Measurements from ENCODE around the gene FIS1.
A peak's percentile ranks its signal among the peaks of the same experiment; 100 is the strongest.
"Not testable (repeated sequence)": the region's sequence is repeated elsewhere in the genome, so short reads cannot be mapped to it uniquely, and the experiment has no call there.

Gene FIS1

DNA sequence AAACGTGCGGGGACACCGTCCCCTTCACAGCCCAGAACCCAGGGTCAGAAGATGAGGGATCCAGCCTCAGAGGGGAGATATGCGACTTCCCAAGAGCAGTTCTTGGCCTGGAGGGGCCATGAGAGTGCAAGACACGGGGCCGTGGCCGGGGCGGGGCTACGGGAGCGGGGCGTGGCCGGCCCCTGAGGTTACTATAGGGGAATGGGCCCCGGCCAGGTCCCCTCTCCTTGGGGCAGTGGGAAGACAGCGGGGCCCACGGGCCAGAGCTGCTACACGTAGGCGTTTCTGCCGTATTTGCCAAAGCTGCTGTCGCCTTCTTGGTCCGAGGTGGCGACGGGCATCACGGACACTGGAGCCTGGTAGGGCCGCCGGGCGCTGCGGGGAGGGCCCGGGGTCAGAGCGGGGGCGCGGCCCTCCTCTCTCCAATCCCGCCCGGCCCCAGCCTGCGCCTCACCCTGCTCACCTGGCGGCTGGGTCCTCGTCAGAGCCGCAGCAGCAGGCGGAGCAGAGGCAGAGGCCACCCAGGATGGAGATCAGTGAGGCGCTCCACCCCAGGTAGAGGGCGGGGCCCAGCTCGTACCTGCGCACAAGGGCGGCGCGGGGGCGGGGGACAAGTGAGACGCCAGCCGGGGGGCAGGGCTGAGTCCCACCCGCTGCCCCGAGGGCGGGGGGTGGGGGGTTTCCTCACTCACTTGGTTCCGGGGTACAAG is 12.6 kb downstream of the FIS1 start:
- DNase-seq: no peak

DNA sequence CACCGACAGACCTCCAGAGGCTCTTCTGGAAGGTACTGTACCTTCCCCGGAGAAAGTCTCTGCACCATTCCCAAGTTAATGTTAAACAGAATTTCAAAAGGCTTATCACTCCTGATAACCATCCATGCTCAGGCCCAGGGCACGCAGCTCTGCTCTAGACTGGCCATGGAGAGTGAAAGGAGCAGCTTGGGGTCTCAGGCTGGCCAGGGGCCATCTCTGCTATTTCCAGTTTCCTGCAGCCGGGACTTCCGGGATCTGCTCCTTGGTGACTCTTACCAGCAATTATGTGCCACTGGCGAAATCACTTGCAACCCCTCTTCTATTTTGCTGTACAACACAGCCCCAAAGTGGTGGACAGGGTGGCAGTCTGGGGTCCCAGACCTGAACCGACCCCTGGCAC is 13.2 kb downstream of the FIS1 start:
- no peak for DNase-seq

DNA sequence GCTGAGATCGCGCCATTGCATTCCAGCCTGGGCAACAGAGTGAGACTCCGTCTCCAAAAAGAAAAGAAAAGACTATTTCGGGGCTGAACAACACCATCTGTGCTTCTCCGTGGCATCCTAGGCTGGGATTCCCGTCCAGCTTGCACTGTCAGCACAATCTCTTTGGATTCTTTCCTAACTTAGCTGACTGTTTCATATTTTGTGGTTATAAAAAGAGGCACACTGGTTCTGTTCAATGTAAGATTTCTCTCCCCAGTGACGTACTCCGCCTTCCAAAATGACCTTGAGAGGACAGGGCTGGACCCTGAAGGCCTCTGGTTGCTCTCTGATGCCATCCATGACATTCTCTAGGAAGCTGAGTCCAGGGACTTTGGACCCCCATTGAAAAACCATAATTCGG is 18.2 kb downstream of the FIS1 start:
- DNase-seq: no peak

DNA sequence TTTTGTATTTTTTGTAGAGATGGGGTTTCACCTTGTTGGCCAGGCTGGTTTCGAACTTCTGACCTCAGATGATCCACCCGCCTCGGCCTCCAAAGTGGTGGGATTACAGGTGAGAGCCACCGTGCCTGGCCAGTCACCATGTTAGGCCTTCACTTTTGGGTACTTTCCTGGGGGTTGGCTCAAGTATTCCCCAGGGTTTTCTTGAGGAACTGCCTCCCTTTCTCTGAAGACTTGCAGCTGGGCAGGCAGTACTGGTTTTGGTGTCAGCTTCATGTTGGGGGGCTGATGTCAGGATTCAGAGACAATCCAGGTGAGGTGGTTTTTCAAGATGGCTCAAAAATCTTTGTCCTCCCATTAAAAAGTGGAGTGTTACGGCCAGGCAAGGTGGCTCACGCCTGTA is 19.2 kb downstream of the FIS1 start:
- no peak for DNase-seq

DNA sequence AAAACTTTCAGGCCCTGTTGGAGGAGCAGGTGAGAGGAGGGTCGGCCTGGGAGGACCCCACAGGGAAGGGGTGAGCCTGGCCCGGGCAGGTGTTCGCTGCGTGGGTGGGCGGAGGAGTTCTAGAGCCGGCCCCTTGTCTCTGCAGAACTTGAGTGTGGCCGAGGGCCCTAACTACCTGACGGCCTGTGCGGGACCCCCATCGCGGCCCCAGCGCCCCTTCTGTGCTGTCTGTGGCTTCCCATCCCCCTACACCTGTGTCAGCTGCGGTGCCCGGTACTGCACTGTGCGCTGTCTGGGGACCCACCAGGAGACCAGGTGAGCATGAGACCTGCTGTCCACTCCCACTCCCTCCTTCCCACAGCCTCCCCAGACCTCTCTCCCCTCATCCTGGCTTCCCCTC is 21.4 kb downstream of the FIS1 start:
- DNase-seq: no peak

DNA sequence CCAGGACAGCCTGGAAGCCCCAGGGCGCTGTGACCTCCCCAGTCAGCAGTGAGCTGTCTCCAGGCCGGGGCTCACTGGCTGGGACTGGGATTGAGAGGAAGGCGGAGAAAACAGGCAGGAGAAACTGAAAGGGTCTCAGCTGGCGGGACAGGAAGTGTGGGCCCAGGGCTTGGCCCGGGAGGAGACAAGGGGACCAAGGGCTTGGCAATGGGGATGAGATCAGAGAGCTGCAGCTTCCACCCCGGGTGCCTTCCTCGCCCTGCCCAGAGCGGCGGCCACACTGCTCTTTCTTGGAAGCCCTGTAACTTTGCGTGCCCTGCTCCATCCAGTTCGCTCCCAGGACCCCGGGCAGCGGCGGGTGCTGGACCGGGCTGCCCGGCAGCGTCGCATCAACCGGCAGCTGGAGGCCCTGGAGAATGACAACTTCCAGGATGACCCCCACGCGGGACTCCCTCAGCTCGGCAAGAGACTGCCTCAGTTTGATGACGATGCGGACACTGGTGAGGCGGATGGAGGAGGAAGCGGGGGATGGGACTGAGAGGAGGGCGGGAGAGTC is 22.5 kb downstream of the FIS1 start:
- DNase-seq: no peak

DNA sequence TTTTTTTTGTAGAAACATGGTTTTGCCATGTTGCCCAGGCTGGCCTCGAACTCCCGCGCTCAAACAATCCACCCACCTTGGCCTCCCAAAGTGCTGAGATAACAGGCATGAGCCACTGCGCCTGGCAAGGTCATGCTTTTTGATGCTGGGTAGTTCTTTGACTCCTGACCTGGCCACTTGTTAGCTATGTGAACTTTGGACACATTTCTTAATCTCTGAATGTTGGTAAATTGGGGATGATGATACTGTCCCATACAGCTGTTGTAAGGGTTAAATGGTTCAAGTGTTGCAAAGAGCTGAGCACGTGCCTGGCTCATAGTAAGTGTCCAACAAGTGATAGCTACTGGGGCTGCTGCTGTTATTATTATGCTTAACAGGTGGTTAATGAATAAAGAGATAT is 24.6 kb downstream of the FIS1 start:
- no peak for DNase-seq

DNA sequence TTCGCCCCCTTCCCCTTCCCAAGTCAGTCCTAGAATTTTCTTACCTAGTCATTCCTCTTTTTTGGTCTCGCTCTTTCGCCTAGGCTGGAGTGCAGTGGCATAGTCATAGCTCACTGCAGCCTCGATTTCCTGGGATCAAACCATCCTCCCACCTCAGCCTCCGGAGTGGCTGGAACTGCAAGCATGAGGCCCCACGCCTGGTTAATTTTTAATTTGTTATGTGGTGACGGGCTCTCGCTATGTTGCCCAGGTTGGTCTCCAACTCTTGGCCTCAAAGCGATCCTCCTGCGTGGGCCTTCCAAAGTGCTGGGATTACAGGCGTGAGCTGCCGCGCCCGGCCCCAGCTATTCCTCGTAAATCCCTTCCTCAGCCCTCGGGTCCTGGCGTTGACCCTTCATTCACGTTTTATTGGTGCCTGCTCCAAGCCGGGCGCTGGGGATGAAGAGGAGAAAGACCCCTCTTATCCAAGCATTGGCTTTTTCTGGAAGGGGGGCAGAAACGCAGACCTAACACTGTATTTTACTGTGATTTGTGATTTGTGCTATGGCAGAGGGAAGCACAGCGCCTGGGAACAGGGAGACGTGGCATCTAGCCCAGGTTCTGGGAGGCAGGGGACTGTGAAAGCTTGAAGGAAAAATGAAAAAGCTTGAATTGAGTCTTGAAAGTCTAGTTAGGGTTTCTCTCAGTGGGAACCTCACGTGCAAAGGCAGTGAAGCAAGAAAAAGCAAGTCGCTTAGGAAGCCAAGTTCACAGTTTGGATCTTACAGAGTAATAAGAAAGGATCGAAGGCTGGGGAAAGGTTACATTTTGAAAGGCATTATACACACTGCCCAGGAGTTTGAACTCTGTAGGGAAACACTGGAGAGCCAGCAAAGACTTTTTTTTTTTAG is 26.4 kb downstream of the FIS1 start:
- no peak for DNase-seq

DNA sequence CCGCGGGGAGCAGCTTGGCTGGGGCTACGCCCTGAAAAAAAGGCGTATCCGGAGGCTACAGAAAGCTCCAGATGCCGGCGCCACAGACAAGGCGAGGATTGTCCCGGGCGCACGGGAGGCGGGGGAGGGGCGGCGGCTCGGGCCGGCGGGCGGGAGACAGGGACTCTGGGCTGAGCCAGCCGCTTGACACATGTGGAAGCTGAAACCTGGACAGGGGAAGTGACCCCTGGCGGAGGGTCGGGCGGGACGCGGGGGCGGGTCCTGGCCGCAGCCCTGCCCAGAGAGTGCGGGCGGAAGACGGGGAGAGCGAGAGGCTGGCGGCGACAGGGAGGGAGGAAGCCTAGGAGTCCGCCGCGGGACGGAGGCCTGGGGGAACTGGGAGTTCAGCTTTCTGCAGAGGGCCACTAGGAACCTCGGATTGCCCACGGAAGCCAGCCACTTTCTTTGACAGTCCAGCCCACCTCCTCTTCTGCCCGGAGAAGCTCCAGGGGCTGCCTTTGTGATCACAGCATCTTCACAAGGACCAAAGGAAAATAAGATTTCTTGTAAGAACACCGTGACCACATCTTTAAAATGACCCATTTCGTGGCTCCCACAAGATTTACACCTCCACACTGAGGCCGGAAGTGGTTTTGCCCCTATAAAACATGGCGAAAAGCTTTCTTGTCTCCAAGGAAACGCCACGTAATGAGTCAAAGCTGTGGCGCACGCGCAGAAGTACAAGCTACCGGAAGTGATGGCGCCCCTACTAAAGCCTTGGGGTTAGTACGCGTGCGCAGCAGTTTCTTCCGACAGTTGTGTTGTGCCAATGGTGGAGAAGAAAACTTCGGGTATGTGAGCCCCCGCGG is 27.3 kb downstream of the FIS1 start, which contains the start of the genes PLOD3 and ZNHIT1:
Gene PLOD3, minus strand, starts transcription at position 194 of the 848 bp plus-strand sequence. CDS start 307 bp downstream, outside the sequence.
Gene ZNHIT1, plus strand, starts transcription at position 778 of the 848 bp plus-strand sequence. Its CDS starts 31 bp downstream, at position 809.
- DNase-seq: peak; percentile 56 to 90

DNA sequence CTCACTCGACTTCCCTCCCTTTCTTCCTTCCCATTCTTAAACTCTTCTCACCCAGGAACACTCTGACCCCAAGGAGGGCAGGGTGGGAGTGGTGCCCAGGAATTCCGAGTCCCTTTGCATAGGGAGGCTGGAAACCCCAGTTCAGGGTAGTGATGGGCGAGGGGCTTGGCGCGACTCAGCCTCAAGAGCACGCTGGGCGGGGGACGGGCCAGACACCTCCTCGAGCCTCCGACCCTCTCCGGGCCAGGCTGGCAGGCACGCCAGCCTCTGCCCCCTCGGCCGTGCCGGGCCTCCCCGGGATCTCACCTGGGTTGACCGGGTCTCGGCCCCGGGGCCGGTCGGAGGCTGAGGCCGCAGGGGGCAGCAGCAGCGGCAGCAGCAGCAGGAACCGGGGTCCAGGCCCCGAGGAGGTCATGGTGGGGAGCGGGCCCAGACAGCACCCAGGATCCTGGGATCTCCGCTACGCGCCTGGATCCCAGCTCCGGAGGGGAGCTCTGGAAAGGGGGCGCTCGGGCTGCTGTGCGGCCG is 28.0 kb downstream of the FIS1 start:
- no peak for DNase-seq

DNA sequence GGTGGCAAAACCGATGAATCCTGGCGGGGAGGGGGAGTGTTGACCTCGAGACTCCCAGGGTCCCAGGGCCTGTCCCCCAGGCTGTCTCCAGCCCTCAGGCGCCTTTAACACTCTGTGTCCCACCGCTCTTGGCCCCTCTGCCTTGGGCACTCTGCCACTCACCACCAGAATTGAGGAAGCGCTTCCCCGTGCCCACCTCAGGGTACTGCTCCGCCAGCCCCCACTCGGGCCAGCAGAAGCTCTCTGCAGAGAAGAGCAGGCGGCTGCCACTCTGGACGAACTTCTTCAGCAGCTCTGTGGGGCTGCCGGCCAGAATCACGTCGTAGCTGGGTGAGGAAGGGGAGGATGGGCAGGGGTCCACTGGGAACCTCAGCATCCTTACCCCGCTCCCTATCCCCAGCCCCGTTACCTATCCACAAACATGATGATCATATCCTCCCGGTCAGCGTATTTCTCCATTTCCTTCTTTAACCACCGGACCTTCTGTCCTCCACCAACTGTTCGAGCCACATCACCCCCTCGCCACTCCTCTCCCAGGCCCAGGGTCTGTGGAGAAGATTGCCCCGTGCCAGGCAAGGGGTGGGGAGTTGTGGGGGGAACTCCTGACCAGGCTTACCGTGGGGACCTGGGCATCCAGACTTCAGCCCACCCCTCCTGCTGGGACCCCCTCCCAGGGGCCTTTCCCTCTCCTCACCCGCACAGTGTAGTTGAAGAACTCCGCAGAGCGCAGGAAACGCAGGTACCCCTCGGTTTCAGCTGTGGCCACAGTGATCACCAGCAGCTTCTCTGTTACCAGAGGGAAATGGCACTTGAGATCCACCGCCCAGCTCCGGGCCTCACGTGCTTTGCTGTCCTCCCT is 28.7 kb downstream of the FIS1 start:
- no peak for DNase-seq

DNA sequence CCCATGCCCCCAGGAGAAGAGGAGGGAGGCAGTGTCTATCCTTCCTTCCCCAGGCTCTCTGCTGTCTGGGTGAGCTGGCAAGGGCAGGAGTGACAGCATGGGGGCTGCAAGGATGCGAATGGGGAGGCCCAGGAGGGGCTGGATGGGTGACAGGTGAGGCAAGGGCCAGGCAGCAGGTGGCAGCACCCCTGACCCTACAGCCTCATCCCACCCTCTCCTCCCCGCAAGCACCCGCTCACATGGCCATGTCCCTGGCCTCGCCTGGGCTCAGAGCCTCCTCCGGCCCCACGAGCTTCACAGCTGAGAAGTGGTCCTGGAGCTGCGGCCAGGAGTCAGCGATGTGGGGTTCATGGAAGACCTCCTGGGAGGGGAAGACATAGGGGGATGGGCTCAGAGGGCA is 32.9 kb downstream of the FIS1 start:
- DNase-seq: no peak

DNA sequence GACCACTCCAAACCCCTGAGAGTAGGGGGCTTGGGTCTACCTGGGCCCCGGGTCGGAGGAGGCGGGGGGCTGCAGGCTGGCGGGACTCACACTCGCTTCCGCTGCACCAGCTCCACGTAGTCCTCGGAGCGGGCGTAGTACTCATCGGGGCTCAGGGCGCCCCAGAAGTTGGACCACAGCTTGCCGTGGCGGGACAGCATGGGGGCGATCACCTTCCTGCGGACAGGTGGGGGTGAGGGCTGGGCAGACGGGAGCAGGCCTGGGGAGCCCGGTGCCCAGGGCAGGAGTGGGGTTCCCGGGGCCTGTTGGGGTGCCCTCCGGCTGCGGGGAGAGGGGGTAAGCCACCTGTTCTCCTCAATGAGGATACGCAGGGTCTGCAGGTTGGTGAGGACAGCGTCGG is 33.4 kb downstream of the FIS1 start:
- DNase-seq: no peak

DNA sequence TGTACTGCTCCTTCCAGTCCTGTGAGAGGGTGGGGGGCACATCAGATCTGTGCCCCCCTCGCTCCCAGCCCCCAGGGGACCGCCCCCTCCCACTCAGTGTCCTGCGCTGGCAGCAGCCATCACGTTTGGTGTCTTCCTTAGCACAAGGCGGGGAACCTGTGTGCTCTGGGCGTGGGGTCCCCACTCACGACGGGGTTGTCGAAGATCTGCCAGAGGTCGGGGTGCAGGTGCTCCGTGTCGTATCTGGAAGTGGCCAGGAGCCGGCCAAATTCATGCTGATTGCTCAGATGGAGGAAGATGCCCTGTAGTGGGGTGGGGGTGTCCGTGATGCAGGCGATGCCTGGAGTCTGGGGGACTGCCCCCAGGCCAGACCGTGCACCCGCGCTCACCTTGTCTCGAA is 34.7 kb downstream of the FIS1 start:
- DNase-seq: no peak

DNA sequence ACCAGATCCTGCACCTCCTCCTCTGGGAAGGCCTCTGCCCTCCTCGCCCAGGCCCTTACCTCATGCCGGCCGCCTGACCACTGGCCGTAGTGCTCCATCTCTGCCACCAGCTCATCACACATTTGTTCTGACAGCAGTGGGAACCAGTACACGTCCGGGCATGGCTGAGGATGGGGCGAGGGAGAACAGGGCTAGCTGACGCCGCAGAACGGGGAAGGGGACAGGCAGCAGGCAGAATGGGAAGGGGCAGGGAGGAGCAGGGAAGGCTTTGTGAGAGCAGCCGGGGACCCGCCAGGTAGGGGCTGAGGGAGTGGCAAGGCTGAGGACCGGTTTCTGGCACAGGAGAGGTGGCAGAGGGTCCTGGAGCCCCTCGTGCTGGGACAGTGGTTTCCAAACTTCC is 36.1 kb downstream of the FIS1 start:
- no peak for DNase-seq

DNA sequence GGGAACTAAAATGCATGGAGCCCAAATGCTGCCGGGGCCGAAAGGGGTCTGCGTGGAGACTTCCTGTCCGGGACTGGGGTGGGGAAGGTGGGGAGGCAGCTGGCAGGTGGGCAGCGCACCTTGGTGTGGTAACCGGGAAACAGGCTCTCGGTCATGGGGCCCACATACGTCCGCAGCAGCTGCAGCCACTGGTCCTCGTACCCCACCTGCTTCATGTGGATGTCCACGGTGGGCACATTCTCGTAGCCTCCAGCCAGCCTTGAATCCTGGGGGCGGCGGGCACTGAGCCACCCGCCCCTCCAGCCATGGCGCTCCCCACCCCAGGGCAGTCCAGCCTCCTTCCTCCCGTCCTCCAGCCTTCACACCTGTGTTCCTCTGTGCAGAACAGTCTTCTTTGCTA is 37.4 kb downstream of the FIS1 start:
- DNase-seq: no peak

DNA sequence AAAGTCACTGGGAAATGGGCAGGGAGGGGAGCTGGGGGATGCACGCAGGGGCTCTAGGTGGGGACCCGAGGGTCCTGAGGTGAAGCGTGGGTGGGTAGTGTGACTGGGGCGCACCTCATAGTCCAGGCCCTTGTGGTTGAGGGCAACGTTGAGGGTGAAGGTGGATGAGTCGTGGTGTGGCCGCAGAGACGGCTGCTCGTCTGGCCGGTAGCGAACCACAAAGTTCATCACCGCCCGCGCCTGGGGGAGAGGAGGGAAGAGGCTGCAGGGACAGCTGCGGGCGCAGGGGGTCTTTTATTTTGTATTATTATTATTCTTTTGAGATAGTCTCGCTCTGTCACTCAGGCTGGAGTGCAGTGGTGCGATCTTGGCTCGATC is 38.2 kb downstream of the FIS1 start:
- no peak for DNase-seq

DNA sequence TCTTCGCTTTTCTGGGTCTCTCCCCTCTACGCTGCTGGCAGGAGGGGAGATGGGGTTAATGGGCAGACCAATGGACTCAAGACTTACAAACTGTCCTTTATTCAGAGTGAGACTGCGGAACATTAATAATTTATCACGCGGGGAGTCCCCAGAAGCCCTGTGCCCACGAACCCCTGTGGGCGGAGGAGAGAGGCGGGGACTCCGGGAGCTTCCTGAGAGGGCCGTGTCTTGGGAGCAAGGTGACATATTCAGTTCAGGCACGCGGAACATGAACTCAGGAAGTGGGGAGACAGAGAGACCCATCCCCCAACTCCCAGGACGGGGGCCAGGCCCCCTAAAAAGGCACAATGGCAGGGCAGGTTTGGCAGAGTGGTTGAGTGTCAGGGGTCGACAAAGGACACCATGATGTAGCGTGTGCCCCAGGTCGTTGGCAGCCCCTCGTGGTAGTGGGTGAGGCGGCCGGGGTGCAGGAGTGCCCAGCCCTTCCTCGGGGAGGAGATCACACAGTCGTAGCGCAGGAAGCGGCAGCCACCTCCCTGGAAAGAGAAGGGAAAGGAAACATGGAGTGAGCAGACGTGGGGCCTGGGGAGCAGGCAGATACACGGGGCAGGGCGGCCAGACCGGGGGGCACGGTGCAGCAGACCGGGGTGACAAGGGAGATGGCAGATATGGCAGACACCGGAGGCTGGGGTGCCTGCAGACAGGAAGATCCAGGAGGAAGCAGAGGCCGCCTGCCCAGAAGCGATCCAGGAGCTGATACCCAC is 38.8 kb downstream of the FIS1 start:
- no peak for DNase-seq

DNA sequence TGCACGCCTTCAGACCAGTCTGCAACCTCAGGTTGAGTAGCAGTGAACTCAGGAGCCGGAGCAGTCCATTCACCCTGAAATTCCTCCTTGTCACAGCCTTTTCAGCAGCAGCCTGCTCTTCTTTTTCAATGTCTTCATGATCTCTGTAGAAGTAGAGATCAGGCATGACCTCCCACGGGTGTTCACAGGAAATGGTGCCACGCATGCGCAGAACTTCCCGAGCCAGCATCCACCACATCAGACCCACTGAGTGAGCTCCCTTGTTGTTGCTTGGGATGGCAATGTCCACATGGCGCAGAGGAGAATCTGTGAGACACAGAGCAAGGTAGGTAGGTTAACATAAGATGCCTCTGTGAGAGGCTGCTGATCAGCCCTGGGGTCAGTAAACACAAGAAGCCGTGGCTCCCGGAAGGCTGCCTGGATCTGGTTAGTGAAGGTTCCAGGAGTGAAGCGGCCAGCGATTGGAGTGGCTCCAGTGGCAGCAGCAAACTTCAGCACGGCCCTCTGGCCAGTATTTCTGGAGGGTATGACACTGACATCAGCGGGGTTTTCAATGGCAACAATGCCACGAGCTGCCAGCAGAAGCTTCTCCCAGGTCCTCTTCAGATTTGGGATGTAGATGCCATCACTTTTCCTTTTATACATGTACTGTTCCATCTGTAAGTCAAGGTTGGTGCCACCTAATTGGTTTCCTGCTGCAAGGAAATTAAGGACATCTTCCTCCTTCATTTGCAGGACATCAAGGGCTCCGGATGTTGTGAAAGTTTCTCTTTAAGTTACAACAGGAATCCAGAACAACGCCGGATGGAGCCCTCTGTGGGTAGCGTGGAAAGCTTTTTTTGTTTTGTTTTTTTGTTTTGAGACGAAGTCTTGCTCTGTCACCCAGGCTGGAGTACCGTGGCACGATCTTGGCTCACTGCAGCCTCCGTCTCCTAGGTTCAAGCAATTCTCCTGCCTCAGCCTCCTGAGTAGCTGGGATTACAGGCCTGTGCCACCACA is 40.8 kb downstream of the FIS1 start:
- not testable (repeated sequence) for DNase-seq

DNA sequence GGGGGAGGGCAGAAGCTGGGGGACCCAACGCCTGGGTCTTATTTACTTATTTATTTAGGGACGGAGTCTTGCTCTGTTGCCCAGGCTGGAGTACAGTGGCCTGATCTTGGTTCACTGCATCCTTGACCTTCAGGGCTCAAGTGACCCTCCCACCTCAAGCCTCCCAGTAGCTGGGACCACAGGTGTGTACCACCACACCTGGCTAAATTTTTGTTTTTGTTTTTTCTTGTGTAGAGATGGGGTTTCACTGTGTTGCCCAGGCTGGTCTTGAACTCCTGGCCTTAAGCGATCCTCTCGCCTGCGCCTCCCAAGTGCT is 42.3 kb downstream of the FIS1 start:
- no peak for DNase-seq

Measured in cerebellar nuclear complex (tissue), 1 donor.